GM19238 (cell line): ENCODE measurements around the gene ATP5PB.

Experiments used
- DNase-seq: peaks from one replicate; pipeline ENCODE4 v3.0.0; 2011; ENCODE audit warnings: low spot score; ENCODE audit not compliant: insufficient read length

The ATP5PB gene

GRCh38 chr1:111506561-111506960 is 57.3 kb downstream of the ATP5PB start:
- no peak for DNase-seq

- DNase-seq = peak; percentile 58
These were observed 58.3 kb downstream of the ATP5PB start for GRCh38 chr1:111507411-111508201.

GRCh38 chr1:111509997-111510375 is 60.7 kb downstream of the ATP5PB start:
- no peak for DNase-seq

GRCh38 chr1:111511370-111511769 is 62.1 kb downstream of the ATP5PB start:
- DNase-seq = no peak
